ENCODE results near the gene SLC30A4. TPM values are rescaled to one million over a fixed set of nuclear protein-coding genes. Genes with fewer than 3 reads are reported as not detected.
A peak's percentile ranks its signal among the peaks of the same experiment; 100 is the strongest.

Gene SLC30A4
- total RNA-seq, 4 donors from 2014 or later, result 9.4 to 14.0 (median 11.6) TPM

DNA sequence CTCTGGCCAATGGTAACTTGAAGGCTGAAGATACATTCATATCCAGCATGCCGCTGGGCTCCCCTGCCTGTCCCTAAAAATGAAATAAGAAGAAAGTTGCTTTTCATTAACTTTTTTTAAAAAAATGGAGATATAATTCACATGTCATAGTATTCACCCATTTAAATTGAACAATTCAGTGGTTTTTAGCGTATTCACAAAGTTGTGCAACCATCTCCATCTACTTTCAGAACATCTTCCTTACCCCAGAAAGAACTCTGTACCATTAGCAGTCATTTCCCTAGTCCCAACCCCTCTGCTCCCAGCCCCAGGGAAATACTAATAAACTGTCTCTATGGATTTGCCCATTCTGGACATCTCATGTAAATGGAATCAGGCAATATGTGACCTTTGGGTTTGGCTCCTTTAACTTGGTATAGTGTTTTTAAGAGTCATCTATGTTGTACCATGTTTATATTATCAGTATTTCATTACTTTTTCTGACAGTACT is 88.4 kb downstream of the SLC30A4 start:
- peaks cover 4 to 9% (median 7%) of the 10 kb centered on the region in 4 donors for H3K4me1 ChIP-seq
- H3K27ac ChIP-seq (replicated peaks in 1 of 4), result no peak overlapping the region
- no peaks in the 10 kb centered on the region for H3K9me3 ChIP-seq
- TF ChIP-seq, protein P1, sequence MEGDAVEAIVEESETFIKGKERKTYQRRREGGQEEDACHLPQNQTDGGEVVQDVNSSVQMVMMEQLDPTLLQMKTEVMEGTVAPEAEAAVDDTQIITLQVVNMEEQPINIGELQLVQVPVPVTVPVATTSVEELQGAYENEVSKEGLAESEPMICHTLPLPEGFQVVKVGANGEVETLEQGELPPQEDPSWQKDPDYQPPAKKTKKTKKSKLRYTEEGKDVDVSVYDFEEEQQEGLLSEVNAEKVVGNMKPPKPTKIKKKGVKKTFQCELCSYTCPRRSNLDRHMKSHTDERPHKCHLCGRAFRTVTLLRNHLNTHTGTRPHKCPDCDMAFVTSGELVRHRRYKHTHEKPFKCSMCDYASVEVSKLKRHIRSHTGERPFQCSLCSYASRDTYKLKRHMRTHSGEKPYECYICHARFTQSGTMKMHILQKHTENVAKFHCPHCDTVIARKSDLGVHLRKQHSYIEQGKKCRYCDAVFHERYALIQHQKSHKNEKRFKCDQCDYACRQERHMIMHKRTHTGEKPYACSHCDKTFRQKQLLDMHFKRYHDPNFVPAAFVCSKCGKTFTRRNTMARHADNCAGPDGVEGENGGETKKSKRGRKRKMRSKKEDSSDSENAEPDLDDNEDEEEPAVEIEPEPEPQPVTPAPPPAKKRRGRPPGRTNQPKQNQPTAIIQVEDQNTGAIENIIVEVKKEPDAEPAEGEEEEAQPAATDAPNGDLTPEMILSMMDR (IDR thresholded peaks at IDR 0.05), result no peak
- TF ChIP-seq POLR2AphosphoS5 (IDR thresholded peaks at IDR 0.05), result no peak
- H3K27me3 ChIP-seq, result peaks cover 0 to 15% (median 0%) of the 10 kb centered on the region in 4 donors
- no peaks in the 10 kb centered on the region for H3K36me3 ChIP-seq
- no peak overlapping the region for H3K4me3 ChIP-seq
- no peak for DNase-seq (ENCODE audit: extremely low spot score)
- 84% methylated on average over 2 of the region's 2 CpGs for WGBS
- intact Hi-C loops (cut with DNase I), result no loop called here

DNA sequence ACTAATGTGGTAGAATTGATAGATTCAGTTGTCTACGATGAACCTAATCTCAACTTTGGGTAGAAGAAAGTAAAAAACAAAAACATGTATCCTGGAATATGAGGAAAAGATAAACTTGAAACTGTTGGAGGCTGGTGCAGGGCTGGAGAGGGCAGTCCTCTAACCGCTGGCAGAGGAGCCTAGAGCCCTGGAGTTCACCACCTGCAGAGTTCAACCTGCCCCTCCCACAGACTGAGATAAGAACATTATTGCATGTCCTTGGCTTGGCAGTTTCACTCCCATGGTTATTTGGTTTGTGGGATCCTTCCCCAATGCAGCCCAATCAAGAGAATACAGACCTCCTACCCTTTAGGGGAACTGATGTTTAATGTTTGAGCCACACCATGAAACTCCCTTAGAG is 91.0 kb downstream of the SLC30A4 start:
- intact Hi-C loops (cut with DNase I), result loop anchor here (2.0 kb wide), 1 partner anchor 25 kb away; no protein-coding TSS in a partner anchor
- H3K36me3 ChIP-seq, result no peaks in the 10 kb centered on the region
- WGBS, result 91% methylated on average over 2 of the region's 2 CpGs
- TF ChIP-seq POLR2AphosphoS5 (IDR thresholded peaks at IDR 0.05) (no peak), EP300 (IDR thresholded peaks at IDR 0.05) (no peak), POLR2A (IDR thresholded peaks at IDR 0.05; ENCODE audit: low read depth) (no peak)
- TF ChIP-seq, protein P1 (IDR thresholded peaks at IDR 0.05), result no peak
- peaks cover 4 to 9% (median 7%) of the 10 kb centered on the region in 4 donors for H3K4me1 ChIP-seq
- DNase-seq (ENCODE audit: extremely low spot score), result no peak
- peaks cover 0 to 15% (median 0%) of the 10 kb centered on the region in 4 donors for H3K27me3 ChIP-seq
- no peaks in the 10 kb centered on the region for H3K9me3 ChIP-seq
- no peak overlapping the region for H3K27ac ChIP-seq (replicated peaks in 1 of 4)
- H3K4me3 ChIP-seq, result no peak overlapping the region

DNA sequence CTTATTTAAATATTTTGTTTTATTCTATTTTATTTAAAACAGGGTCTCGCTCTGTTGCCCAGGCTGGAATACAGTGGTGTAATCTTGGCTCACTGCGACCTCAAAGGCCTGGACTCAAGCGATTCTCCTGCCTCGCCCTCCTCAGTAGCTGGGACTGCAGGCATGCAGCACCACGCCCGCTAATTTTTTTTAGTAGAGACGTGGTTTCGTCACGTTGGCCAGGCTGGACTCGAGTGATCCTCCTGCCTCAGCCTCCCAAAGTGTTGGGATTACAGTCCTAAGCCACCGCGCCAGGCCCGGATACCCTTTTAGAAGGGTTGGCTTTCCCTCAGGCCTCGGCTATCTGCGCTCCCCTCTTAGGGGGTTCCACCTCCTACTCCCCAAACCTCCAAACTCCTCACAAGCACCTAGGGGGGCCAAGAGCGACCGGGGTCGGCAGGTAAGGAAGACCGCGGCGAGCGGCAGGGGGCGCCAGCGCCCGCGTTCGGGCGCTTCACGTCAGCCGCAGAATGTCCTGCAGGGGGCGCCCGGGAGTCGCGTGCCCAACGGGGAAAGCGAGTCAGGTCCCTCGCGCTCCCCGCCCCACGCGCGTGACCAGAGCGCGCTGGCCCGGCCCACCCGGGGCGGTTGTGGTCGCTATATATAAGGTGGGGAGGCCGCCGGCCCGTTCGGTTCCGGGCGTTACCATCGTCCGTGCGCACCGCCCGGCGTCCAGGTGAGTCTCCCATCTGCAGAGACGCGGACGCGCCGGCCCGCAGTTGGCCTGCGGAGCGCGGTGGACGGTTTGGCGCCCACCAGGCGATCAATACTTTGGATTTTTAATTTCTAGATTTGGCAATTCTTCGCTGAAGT is 92.4 kb downstream of the SLC30A4 start:
- Histone ChIP-seq H3K4me3 (peak overlapping the region; percentile 44 to 53 (median 47)), H3K27me3 (peaks cover 0 to 15% (median 0%) of the 10 kb centered on the region in 4 donors), H3K9me3 (no peaks in the 10 kb centered on the region), H3K27ac (replicated peaks in 1 of 4) (no peak overlapping the region), H3K4me1 (peaks cover 4 to 9% (median 7%) of the 10 kb centered on the region in 4 donors), H3K36me3 (no peaks in the 10 kb centered on the region)
- WGBS, result 33% methylated on average over 36 of the region's 73 CpGs
- peak; percentile 92 for DNase-seq (ENCODE audit: extremely low spot score)
- intact Hi-C loops (cut with DNase I), result loop anchor here (2.0 kb wide), 1 partner anchor 27 kb away; no protein-coding TSS in a partner anchor
- TF ChIP-seq EP300 (IDR thresholded peaks at IDR 0.05), result no peak
- TF ChIP-seq, protein P1 (IDR thresholded peaks at IDR 0.05), result peak; percentile 77 to 96 (median 90)

Small RNA genes lying within 50 kb of the gene (small RNA-seq; reads per million reads assigned to genes)
- gene DPPA5P2, result 0 reads per million in 3 donors
- gene SNORA41B, result 0 reads per million in 3 donors

Other genes starting within 250 kb of the SLC30A4 start
- 10 to 100 TPM; 21.7 to 34.2 (median 24.4) TPM for gene GATM, start 144.2 kb downstream of the SLC30A4 start, total RNA-seq
- gene BLOC1S6, start 64.6 kb upstream of the SLC30A4 start, total RNA-seq, result 10 to 100 TPM; 37.5 to 58.1 (median 49.2) TPM
- gene SQOR, start 112.3 kb upstream of the SLC30A4 start, total RNA-seq, result 10 to 100 TPM; 49.8 to 80.4 (median 67.8) TPM

All from esophagus muscularis mucosa (tissue), 4 donors.